GM12873 (cell line): ENCODE data around the gene REEP3.

Experiments
- CTCF ChIP-seq: IDR thresholded peaks from 2 replicates; pipeline ENCODE4 v1.5.1; 2012; ENCODE audit warnings: low read depth, mild to moderate bottlenecking, moderate library complexity, low read length, control low read depth; ENCODE audit not compliant: insufficient read depth; ENCODE audit errors: missing control alignments

The REEP3 gene

GRCh38 chr10:63657761-63658160 lies 136.6 kb downstream of the REEP3 start:
- TF ChIP-seq CTCF, result no peak

GRCh38 chr10:63661347-63661746 lies 140.1 kb downstream of the REEP3 start:
- no peak for TF ChIP-seq CTCF

- TF ChIP-seq CTCF, result no peak
Observed at GRCh38 chr10:63664341-63664885, 143.2 kb downstream of the REEP3 start.

GRCh38 chr10:63665670-63666134 lies 144.5 kb downstream of the REEP3 start:
- no peak for TF ChIP-seq CTCF

GRCh38 chr10:63666836-63667383 lies 145.7 kb downstream of the REEP3 start:
- no peak for TF ChIP-seq CTCF

- no peak for TF ChIP-seq CTCF
Observed at GRCh38 chr10:63667596-63668480, 146.6 kb downstream of the REEP3 start.

- no peak for TF ChIP-seq CTCF
Observed at GRCh38 chr10:63670291-63670898, 149.2 kb downstream of the REEP3 start.
